ENCODE measurements around the gene KDM3B.
"Not testable (repeated sequence)": the region's sequence is repeated elsewhere in the genome, so short reads cannot be mapped to it uniquely, and the experiment has no call there.

Gene KDM3B, protein sequence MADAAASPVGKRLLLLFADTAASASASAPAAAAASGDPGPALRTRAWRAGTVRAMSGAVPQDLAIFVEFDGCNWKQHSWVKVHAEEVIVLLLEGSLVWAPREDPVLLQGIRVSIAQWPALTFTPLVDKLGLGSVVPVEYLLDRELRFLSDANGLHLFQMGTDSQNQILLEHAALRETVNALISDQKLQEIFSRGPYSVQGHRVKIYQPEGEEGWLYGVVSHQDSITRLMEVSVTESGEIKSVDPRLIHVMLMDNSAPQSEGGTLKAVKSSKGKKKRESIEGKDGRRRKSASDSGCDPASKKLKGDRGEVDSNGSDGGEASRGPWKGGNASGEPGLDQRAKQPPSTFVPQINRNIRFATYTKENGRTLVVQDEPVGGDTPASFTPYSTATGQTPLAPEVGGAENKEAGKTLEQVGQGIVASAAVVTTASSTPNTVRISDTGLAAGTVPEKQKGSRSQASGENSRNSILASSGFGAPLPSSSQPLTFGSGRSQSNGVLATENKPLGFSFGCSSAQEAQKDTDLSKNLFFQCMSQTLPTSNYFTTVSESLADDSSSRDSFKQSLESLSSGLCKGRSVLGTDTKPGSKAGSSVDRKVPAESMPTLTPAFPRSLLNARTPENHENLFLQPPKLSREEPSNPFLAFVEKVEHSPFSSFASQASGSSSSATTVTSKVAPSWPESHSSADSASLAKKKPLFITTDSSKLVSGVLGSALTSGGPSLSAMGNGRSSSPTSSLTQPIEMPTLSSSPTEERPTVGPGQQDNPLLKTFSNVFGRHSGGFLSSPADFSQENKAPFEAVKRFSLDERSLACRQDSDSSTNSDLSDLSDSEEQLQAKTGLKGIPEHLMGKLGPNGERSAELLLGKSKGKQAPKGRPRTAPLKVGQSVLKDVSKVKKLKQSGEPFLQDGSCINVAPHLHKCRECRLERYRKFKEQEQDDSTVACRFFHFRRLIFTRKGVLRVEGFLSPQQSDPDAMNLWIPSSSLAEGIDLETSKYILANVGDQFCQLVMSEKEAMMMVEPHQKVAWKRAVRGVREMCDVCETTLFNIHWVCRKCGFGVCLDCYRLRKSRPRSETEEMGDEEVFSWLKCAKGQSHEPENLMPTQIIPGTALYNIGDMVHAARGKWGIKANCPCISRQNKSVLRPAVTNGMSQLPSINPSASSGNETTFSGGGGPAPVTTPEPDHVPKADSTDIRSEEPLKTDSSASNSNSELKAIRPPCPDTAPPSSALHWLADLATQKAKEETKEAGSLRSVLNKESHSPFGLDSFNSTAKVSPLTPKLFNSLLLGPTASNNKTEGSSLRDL (N-terminal part only)

GRCh38 chr5:138352071-138352721 lies at the start of gene KDM3B:
Gene KDM3B, plus strand, starts transcription at chr5:138352685. Its CDS starts 111 bp downstream, at chr5:138352796.
- peak; percentile 93 for FAIRE-seq
- DNase-seq (ENCODE audit: insufficient read length, low spot score), result peak; percentile 91

- DNase-seq (ENCODE audit: insufficient read length, low spot score) (no peak), FAIRE-seq (no peak)
Measured at GRCh38 chr5:138303372-138303771, 49.1 kb upstream of the KDM3B start.

DNA sequence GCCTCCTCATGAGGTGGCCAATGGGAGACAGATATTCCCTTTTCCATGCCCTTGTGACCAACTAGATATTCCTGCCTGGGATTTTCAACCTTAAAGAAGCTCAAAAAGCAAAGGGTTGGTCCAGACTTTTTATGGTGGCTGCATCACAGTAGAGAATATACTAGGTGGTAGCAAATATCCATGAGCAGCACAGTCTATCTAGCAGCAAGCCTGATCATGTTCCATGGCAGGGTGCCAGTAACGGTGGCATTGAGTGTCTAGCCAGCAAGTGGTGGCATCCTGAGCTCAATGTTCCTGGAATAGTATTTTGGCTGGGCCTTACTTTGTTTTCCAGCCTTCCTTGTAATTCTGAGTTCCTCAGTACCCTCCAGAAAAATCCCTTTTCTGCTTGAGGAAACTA lies 46.7 kb upstream of the KDM3B start:
- DNase-seq (ENCODE audit: insufficient read length, low spot score) (no peak), FAIRE-seq (no peak)

- FAIRE-seq, result no peak
Measured at GRCh38 chr5:138315751-138316278, 36.7 kb upstream of the KDM3B start.

GRCh38 chr5:138316355-138316754 lies 36.1 kb upstream of the KDM3B start:
- FAIRE-seq (no peak), DNase-seq (ENCODE audit: insufficient read length, low spot score) (no peak)

More at GRCh38 chr5:138315751-138316278, 36.7 kb upstream of the KDM3B start:
- no peak for DNase-seq (ENCODE audit: insufficient read length, low spot score)

- not testable (repeated sequence) for FAIRE-seq
Measured at GRCh38 chr5:138318211-138318610, 34.3 kb upstream of the KDM3B start.

GRCh38 chr5:138330813-138331448 lies 21.6 kb upstream of the KDM3B start:
- FAIRE-seq (no peak), DNase-seq (ENCODE audit: insufficient read length, low spot score) (no peak)

More at GRCh38 chr5:138318211-138318610, 34.3 kb upstream of the KDM3B start:
- DNase-seq (ENCODE audit: insufficient read length, low spot score), result not testable (repeated sequence)

- DNase-seq (ENCODE audit: insufficient read length, low spot score) (peak; percentile 93), FAIRE-seq (peak; percentile 98)
Measured at GRCh38 chr5:138331449-138332368, 20.8 kb upstream of the KDM3B start, which contains the start of gene CDC25C. Gene CDC25C, minus strand, starts transcription at chr5:138331804. Its CDS starts 624 bp downstream, at chr5:138331180.

- FAIRE-seq (no peak), DNase-seq (ENCODE audit: insufficient read length, low spot score) (no peak)
Measured at GRCh38 chr5:138334867-138335447, 17.5 kb upstream of the KDM3B start.

- no peak for DNase-seq (ENCODE audit: insufficient read length, low spot score)
- FAIRE-seq, result peak; percentile 62
Measured at GRCh38 chr5:138336952-138337684, 15.4 kb upstream of the KDM3B start.

DNA sequence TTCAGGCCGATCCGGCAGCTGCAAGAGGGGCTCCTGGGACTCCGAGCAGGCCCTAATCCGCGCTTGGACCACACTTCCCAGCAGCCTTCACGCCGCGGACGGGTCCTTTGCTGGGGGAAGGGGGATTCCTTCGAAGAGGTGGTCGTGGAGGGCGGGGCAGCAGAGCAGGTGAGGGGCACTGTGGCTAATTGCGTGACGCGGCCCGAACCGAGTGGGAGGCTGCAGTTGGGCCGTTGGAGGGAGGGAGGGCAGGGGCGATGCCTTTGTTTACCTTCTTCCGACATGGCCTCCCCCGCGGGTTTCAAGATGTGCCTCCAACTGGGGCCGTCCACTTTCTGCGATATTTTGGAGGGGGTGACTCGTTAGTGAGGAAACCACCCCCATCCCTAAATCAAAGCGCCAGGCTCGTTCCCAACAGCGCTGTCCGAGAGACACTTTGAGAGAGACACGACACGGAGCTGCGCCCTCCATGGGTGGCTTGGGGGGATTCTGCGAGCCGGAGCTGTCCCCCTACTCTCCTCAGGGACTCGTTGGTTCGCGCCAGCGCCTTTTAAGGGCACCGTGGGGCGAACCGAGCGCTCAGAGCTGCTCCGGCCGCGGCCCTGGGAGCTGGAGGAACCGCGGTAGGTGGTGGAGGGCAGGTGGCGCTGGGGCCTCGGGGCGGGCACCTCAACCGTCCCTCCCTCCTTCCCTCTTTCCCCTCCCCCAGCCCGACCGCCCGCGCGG lies 14.6 kb upstream of the KDM3B start, which contains the start of gene FAM53C:
Gene FAM53C (plus strand): TSS at position 582 of the 726 bp plus-strand sequence. CDS start 3,070 bp downstream, outside the sequence.
- FAIRE-seq (peak; percentile 84), DNase-seq (ENCODE audit: insufficient read length, low spot score) (peak; percentile 69)

GRCh38 chr5:138338411-138339090 lies 13.9 kb upstream of the KDM3B start:
- peak; percentile 53 for FAIRE-seq
- no peak for DNase-seq (ENCODE audit: insufficient read length, low spot score)

DNA sequence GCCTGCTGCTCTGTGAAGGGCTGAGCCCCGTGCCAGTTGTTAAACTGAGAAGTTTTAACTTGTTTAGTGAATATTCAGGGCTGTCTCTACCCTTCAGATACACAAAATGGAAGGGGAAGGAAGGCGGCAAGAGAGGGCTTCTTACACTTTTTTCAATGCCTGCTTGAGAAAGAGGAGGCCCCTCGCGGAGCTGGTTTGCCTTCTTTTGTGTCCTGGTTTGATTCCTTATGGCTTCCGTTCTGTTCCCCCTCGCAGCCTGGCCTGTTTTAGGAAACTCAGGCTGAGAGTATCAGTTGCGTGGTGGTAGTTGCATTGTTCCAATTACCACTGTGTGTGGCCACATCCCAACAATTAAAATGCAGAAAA lies 13.4 kb upstream of the KDM3B start:
- no peak for DNase-seq (ENCODE audit: insufficient read length, low spot score)
- no peak for FAIRE-seq

DNA sequence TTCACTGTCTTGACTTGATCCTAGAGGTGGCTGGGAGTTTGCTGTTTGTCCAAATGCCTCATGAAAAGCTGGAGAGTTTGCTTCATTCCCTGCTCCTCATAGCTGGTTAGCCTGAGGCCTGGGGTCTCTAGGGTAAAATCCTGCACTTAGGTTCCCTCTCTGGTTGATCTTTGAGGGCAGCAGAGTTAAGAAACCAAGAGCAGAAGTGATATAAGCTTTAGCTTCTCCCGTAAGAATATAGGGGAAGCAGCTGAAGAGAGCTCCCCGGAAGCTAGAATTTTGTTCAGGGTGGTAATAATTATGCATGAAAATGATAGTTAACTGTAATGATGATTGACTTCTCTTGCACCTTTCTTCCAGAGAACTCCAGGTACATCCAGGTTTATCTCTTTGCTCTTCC lies 13.0 kb upstream of the KDM3B start:
- no peak for DNase-seq (ENCODE audit: insufficient read length, low spot score)
- FAIRE-seq, result peak; percentile 69

DNA sequence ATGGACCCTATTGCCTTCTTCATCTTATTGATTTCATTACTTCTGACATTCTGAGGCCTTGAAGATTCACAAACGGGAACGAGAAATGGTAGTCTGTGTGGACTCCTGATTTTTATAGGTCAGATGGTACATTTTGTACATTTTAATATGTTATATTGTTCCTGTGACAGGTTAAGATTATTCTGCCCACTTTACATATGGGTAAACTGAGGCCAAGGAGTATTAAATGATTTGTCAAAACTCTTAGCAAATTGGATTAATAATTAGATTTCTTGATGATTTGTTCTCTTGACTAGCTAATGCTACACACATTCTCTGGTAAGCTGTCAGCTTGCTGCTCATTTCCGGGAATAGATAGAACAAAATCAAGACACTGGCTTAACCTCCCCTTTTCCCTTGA lies 12.5 kb upstream of the KDM3B start:
- FAIRE-seq (no peak), DNase-seq (ENCODE audit: insufficient read length, low spot score) (no peak)
